ENCODE results near the gene GNAS-AS1. TPM values are rescaled to one million over a fixed set of nuclear protein-coding genes. Genes with fewer than 3 reads are reported as not detected.

GNAS-AS1 gene
- total and polyA plus RNA-seq, 11 donors: 0.17 to 0.91 (median 0.29) TPM; not detected in 2

DNA sequence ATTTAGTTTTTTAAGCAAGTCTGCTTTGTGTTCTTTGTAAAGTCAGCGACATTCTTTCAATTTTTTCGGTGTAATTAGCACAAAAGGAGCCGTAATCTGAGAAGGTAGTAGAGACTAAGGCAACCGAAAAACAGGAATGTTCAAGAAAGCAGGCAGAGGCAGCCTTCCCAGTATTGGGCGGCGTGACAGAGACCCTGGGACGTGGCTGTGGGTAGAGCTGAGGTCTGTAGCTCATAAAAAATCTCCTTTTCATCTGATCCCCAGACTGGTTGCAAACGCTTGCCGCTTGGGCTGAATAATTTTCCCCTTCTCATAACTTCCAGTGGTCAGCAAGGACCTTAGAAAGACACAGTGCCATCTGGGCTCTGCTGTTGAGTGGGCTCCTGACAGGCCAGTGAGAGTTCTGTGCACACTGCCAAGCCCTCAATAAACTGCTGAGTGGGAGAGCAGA is 32.6 kb upstream of the GNAS-AS1 start:
- Histone ChIP-seq H3K27ac (no peak overlapping the region), H3K4me1 (peaks cover 0 to 8% (median 0%) of the 10 kb centered on the region in 12 donors), H3K9me3 (peaks cover 0 to 7% (median 0%) of the 10 kb centered on the region in 12 donors), H3K36me3 (no peaks in the 10 kb centered on the region), H3K4me3 (no peak overlapping the region), H3K27me3 (no peaks in the 10 kb centered on the region)
- TF ChIP-seq POLR2A (IDR thresholded peaks at IDR 0.05): no peak
- TF ChIP-seq, protein P1, sequence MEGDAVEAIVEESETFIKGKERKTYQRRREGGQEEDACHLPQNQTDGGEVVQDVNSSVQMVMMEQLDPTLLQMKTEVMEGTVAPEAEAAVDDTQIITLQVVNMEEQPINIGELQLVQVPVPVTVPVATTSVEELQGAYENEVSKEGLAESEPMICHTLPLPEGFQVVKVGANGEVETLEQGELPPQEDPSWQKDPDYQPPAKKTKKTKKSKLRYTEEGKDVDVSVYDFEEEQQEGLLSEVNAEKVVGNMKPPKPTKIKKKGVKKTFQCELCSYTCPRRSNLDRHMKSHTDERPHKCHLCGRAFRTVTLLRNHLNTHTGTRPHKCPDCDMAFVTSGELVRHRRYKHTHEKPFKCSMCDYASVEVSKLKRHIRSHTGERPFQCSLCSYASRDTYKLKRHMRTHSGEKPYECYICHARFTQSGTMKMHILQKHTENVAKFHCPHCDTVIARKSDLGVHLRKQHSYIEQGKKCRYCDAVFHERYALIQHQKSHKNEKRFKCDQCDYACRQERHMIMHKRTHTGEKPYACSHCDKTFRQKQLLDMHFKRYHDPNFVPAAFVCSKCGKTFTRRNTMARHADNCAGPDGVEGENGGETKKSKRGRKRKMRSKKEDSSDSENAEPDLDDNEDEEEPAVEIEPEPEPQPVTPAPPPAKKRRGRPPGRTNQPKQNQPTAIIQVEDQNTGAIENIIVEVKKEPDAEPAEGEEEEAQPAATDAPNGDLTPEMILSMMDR (IDR thresholded peaks at IDR 0.05): no peak
- ATAC-seq (no peak), DNase-seq (no peak)
- intact Hi-C loops (cut with DNase I): no loop called here
- 87 to 92% (median 88%) methylated on average over 9 of the region's 9 CpGs for WGBS, 4 donors

DNA sequence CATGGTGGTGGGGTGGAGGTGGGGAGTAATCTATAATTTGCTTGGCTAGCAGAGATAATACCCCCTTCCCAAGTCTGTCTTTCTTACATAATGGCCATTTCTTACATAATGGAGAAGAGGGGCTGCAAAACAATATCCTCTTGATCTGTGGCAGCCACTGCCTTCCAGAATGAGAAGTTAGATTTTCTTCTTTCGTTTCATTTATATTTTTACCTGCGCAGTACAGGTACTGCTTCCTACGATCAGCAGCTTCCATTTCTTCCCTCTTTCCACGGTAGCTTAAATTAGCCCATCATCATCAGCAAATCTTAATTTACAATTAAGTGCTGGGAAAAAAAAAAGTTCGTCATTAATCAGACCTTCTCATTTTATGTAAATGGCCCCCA is 32.0 kb upstream of the GNAS-AS1 start:
- TF ChIP-seq, protein P1 (IDR thresholded peaks at IDR 0.05): no peak
- TF ChIP-seq POLR2A (IDR thresholded peaks at IDR 0.05): no peak
- no peak overlapping the region for H3K4me3 ChIP-seq
- 77 to 96% (median 93%) methylated on average over 5 of the region's 5 CpGs for WGBS, 4 donors
- no peaks in the 10 kb centered on the region for H3K27me3 ChIP-seq
- ATAC-seq (no peak), DNase-seq (no peak)
- peaks cover 0 to 2% (median 0%) of the 10 kb centered on the region in 12 donors for H3K4me1 ChIP-seq
- no peak overlapping the region for H3K27ac ChIP-seq
- intact Hi-C loops (cut with DNase I): no loop called here
- no peaks in the 10 kb centered on the region for H3K36me3 ChIP-seq
- H3K9me3 ChIP-seq: peaks cover 0 to 7% (median 0%) of the 10 kb centered on the region in 12 donors

DNA sequence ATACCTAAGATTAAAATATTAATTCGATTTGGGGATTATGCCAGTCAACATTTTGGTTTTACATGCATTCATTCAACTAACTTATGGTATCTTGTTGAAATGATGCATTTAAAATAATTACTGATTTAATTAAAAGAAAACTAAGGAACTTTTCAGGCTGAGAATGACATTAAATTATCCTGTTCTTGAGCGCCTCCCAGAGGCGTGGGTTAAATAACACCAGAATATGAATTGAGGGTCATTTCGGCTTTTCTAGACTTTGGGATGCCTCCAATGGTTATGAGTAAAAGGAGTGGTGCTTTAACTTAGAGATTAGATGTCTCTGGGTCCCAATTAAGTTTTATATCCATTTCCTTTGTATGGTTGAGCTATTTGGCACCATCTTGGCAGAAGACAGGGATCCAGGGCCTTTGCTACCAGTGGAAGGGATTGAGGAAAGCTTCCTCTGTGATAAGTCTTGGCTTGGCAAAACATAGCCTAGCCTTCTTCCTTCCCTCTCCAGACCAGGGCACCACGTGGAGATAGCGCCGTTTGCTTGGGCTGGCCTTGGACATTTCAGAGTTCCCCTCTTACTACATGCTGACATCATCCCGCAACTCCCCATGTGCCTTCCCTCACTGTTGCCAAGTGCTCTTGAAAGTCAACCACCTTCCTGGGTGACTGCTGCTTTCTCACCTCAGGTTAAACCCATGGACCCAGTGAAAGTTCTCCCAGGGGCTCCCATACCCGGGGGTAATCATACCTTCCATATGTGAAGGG is 30.5 kb upstream of the GNAS-AS1 start:
- DNase-seq (no peak), ATAC-seq (no peak)
- Histone ChIP-seq H3K4me3 (no peak overlapping the region), H3K4me1 (no peaks in the 10 kb centered on the region), H3K27ac (no peak overlapping the region), H3K9me3 (peaks cover 0 to 7% (median 0%) of the 10 kb centered on the region in 12 donors), H3K27me3 (no peaks in the 10 kb centered on the region), H3K36me3 (no peaks in the 10 kb centered on the region)
- intact Hi-C loops (cut with DNase I): no loop called here
- 81 to 88% (median 82%) methylated on average over 9 of the region's 9 CpGs for WGBS, 4 donors
- TF ChIP-seq POLR2A (IDR thresholded peaks at IDR 0.05): no peak
- TF ChIP-seq, protein P1 (IDR thresholded peaks at IDR 0.05): no peak

DNA sequence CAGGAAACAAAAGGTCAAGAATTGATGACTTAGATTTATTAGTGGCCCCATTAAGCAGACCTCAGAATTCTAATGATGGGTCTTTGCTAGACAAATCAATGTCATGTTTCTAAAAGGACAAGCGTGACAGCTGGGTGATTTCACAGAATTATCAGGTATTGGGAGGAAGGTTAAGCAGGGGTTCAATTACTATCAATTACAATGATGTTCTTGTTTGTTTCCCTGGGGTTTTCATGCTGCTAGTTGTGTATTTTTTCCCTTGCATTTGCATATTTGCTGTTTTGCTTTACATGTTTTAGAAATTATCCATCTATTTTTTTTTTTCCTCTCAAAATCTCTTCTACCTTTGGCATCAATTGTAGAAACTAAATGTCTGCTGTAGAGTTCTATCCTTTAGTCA is 29.7 kb upstream of the GNAS-AS1 start:
- H3K36me3 ChIP-seq: no peaks in the 10 kb centered on the region
- H3K9me3 ChIP-seq: peaks cover 0 to 4% (median 0%) of the 10 kb centered on the region in 12 donors
- DNase-seq: no peak
- no peak overlapping the region for H3K27ac ChIP-seq
- no peak for TF ChIP-seq POLR2A (IDR thresholded peaks at IDR 0.05)
- TF ChIP-seq, protein P1 (IDR thresholded peaks at IDR 0.05): no peak
- whole genome bisulfite sequencing, 4 donors: 89 to 98% (median 89%) methylated on average over 1 of the region's 1 CpG
- intact Hi-C loops (cut with DNase I): no loop called here
- no peaks in the 10 kb centered on the region for H3K27me3 ChIP-seq
- ATAC-seq: no peak
- no peak overlapping the region for H3K4me3 ChIP-seq
- no peaks in the 10 kb centered on the region for H3K4me1 ChIP-seq

Data from heart left ventricle (tissue), 16 donors.